DND-41 (cell line): ENCODE results near the gene ANKRD55.
"Not testable (repeated sequence)": the region's sequence is repeated elsewhere in the genome, so short reads cannot be mapped to it uniquely, and the experiment has no call there.

ENCODE experiments used
- ATAC-seq: fragments of 200-7000 bp; cut with Tn5 transposase; 3 replicates; pipeline ENCODE4 v1.9.1; 2021; ENCODE audit warnings: low read depth; ENCODE audit not compliant: insufficient read depth
- DNase-seq: peaks from one replicate; pipeline ENCODE4 v3.0.0-alpha.2; 2020
- H2AFZ ChIP-seq: 2 replicates; pipeline ENCODE4 v1.6.0; 2012; ENCODE audit warnings: low read depth, low read length
- H3K27ac ChIP-seq: 2 replicates; pipeline ENCODE4 v1.5.1; 2012; ENCODE audit warnings: low read length, inconsistent platforms
- H3K27me3 ChIP-seq: fragments of 200-600 bp; sonication (generic); 2 replicates; pipeline ENCODE4 v1.6.0; 2012; ENCODE audit warnings: low read length, mild to moderate bottlenecking, inconsistent platforms; ENCODE audit not compliant: insufficient read depth, poor library complexity
- H3K36me3 ChIP-seq: 2 replicates; pipeline ENCODE4 v1.5.1; 2012; ENCODE audit warnings: low read length, inconsistent platforms; ENCODE audit not compliant: insufficient read depth
- H3K4me1 ChIP-seq: 2 replicates; pipeline ENCODE4 v1.5.1; 2012; ENCODE audit warnings: mild to moderate bottlenecking, low read length; ENCODE audit not compliant: insufficient read depth
- H3K4me2 ChIP-seq: 2 replicates; pipeline ENCODE4 v1.6.0; 2012; ENCODE audit warnings: mild to moderate bottlenecking, moderate library complexity, low read length, inconsistent platforms; ENCODE audit not compliant: insufficient read depth
- H3K4me3 ChIP-seq, 2 experiments: fragments of 200-600 bp in 1 of 2; shearing (Covaris generic) in 1 of 2; 2 replicates each; pipeline ENCODE4 v1.5.1; 2012 to 2016; ENCODE audit warnings: inconsistent platforms in 2 of 2, low read length in 2 of 2, mild to moderate bottlenecking in 2 of 2, low read depth in 1 of 2, moderate library complexity in 1 of 2
- H3K79me2 ChIP-seq: 2 replicates; pipeline ENCODE4 v1.6.0; 2012; ENCODE audit warnings: low read length, inconsistent platforms; ENCODE audit not compliant: insufficient read depth
- H3K9ac ChIP-seq: 2 replicates; pipeline ENCODE4 v1.6.0; 2012; ENCODE audit warnings: low read depth, mild to moderate bottlenecking, inconsistent platforms, low read length, moderate library complexity
- H3K9me3 ChIP-seq: 2 replicates; pipeline ENCODE4 v1.5.1; 2012; ENCODE audit warnings: low read length, moderate library complexity, mild to moderate bottlenecking, inconsistent platforms; ENCODE audit not compliant: insufficient read depth, severe bottlenecking
- H4K20me1 ChIP-seq: 2 replicates; pipeline ENCODE4 v1.6.0; 2012; ENCODE audit warnings: low read length; ENCODE audit not compliant: insufficient read depth
- CTCF ChIP-seq: IDR thresholded peaks from 2 replicates; pipeline ENCODE4 v1.5.1; 2012; ENCODE audit warnings: borderline replicate concordance, low read length, moderate library complexity, mild to moderate bottlenecking; ENCODE audit not compliant: poor library complexity, severe bottlenecking; ENCODE audit errors: extremely low read depth
- EZH2 ChIP-seq: IDR thresholded peaks from 3 replicates; pipeline ENCODE4 v1.6.1; 2012; ENCODE audit warnings: borderline replicate concordance, low read depth, mild to moderate bottlenecking, moderate library complexity, low read length, inconsistent platforms; ENCODE audit not compliant: severe bottlenecking

Gene ANKRD55

DNA sequence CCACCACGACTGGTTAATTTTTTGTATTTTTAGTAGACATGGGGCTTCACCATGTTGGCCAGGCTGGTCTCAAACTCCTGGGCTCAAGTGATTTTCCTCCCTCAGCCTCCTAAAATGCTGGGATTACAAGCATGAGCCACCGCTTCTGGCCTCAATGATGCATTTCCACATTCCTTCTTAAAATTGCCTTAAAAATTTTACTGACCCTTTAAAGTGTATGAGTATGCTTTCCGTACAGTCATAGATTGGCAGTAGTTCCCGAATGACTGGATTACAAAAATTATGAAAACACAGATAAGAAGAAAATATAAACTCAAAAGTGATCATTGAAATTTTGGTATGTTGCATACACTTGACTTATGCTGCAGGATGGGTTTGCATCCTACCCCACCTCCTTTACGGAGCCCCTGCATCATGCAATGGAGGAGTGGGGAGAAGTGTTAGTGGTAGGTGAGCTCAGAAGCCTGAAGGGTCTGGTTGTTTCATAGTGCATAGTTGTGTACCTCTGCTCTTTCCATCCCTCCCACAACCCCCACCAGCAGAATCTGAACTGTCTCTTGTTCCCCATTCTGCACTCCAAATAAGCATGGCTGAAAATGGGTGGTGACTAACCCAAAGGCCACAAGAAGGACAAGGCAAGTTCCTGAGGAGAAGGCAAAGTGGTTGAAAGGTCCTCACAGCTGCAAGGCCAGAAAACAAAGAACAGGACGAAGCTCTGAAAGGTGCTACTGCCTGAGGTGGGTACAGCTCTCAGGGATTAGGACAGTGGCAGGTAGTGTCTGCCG lies 26.8 kb downstream of the ANKRD55 start:
- Histone ChIP-seq H3K4me3 (no peak overlapping the region), H3K9me3 (no peaks in the 10 kb centered on the region), H3K4me1 (no peaks in the 10 kb centered on the region), H3K36me3 (no peaks in the 10 kb centered on the region), H3K9ac (no peak overlapping the region), H2AFZ (no peak overlapping the region), H3K79me2 (no peaks in the 10 kb centered on the region), H3K27me3 (no peaks in the 10 kb centered on the region), H3K4me2 (no peak overlapping the region), H4K20me1 (no peaks in the 10 kb centered on the region), H3K27ac (no peak overlapping the region)
- TF ChIP-seq CTCF (no peak), EZH2 (no peak)
- no peak for DNase-seq
- ATAC-seq = no peak

- H3K9me3 ChIP-seq, H3K36me3 ChIP-seq, H3K4me1 ChIP-seq, H3K27ac ChIP-seq, H3K4me2 ChIP-seq, H4K20me1 ChIP-seq, H3K27me3 ChIP-seq, H2AFZ ChIP-seq, ATAC-seq, H3K79me2 ChIP-seq, H3K9ac ChIP-seq, DNase-seq, H3K4me3 ChIP-seq: not testable (repeated sequence)
Observed at GRCh38 chr5:56203936-56204335, 29.2 kb downstream of the ANKRD55 start.

GRCh38 chr5:56202483-56202882 lies 30.6 kb downstream of the ANKRD55 start:
- no peak overlapping the region for H3K27ac ChIP-seq
- no peak overlapping the region for H3K9ac ChIP-seq
- no peak for TF ChIP-seq CTCF
- no peak for TF ChIP-seq EZH2
- no peak for ATAC-seq
- no peaks in the 10 kb centered on the region for H3K79me2 ChIP-seq
- H3K27me3 ChIP-seq = no peaks in the 10 kb centered on the region
- H3K4me1 ChIP-seq = no peaks in the 10 kb centered on the region
- no peak overlapping the region for H3K4me3 ChIP-seq
- DNase-seq = no peak
- no peaks in the 10 kb centered on the region for H4K20me1 ChIP-seq
- H3K36me3 ChIP-seq = no peaks in the 10 kb centered on the region
- no peak overlapping the region for H2AFZ ChIP-seq
- no peaks in the 10 kb centered on the region for H3K9me3 ChIP-seq
- no peak overlapping the region for H3K4me2 ChIP-seq

- not testable (repeated sequence) for H3K4me3 ChIP-seq, H2AFZ ChIP-seq, H3K9me3 ChIP-seq, H3K36me3 ChIP-seq, ATAC-seq, H3K4me1 ChIP-seq, H4K20me1 ChIP-seq, H3K4me2 ChIP-seq, DNase-seq, H3K27me3 ChIP-seq, H3K27ac ChIP-seq, H3K79me2 ChIP-seq, H3K9ac ChIP-seq
Observed at GRCh38 chr5:56201762-56202261, 31.3 kb downstream of the ANKRD55 start.
